ENCODE measurements around the gene C5orf15. TPM values are rescaled to one million over a fixed set of nuclear protein-coding genes. Genes with fewer than 3 reads are reported as not detected.
"Not testable (repeated sequence)": the region's sequence is repeated elsewhere in the genome, so short reads cannot be mapped to it uniquely, and the experiment has no call there.

C5orf15 gene
- total RNA-seq, 2 experiments from 2014 or later, result 24.7 to 30.8 TPM

GRCh38 chr5:133975546-133975945 lies 7.1 kb upstream of the C5orf15 start:
- POLR2A ChIA-PET, CTCF ChIA-PET: not testable (repeated sequence)

GRCh38 chr5:133974142-133974541 lies 5.7 kb upstream of the C5orf15 start:
- POLR2A ChIA-PET, result no interaction called here
- CTCF ChIA-PET, result no interaction called here

GRCh38 chr5:133970325-133970909 lies 2.0 kb upstream of the C5orf15 start:
- ChIA-PET CTCF (interaction anchor here (1.2 kb wide), 1 partner anchor 16 kb away, joined by 3 read pairs; no protein-coding TSS in a partner anchor), POLR2A (interaction anchor here (1.9 kb wide), 1 partner anchor 33 kb away, joined by 6 read pairs; no protein-coding TSS in a partner anchor)

- ChIA-PET CTCF (interaction anchor here (0.6 to 1.2 kb wide), 2 partner anchors 16 to 1598 kb away, joined by 3 read pairs; no protein-coding TSS in a partner anchor), POLR2A (interaction anchor here (1.9 kb wide), 1 partner anchor 34 kb away, joined by 6 read pairs; no protein-coding TSS in a partner anchor)
Observed at GRCh38 chr5:133969654-133970324, 1.4 kb upstream of the C5orf15 start.

GRCh38 chr5:133967698-133968203 lies 674 bp downstream of the C5orf15 start:
- POLR2A ChIA-PET, result no interaction called here
- CTCF ChIA-PET, result interaction anchor here (1.1 kb wide), 1 partner anchor 11 kb away, joined by 4 read pairs; no protein-coding TSS in a partner anchor

- POLR2A ChIA-PET, result no interaction called here
- CTCF ChIA-PET, result interaction anchor here (1.1 kb wide), 1 partner anchor 12 kb away, joined by 4 read pairs; no protein-coding TSS in a partner anchor
Observed at GRCh38 chr5:133967124-133967523, 1.3 kb downstream of the C5orf15 start.

GRCh38 chr5:133966090-133966489 lies 2.3 kb downstream of the C5orf15 start:
- ChIA-PET CTCF (no interaction called here), POLR2A (no interaction called here)

GRCh38 chr5:133963493-133964128 lies 4.8 kb downstream of the C5orf15 start:
- ChIA-PET POLR2A (no interaction called here), CTCF (no interaction called here)

- CTCF ChIA-PET, result no interaction called here
- POLR2A ChIA-PET, result no interaction called here
Observed at GRCh38 chr5:133962801-133963476, 5.5 kb downstream of the C5orf15 start.

- POLR2A ChIA-PET, result no interaction called here
- CTCF ChIA-PET, result interaction anchor here (0.7 kb wide), 1 partner anchor 18 kb away, joined by 4 read pairs; no protein-coding TSS in a partner anchor
Observed at GRCh38 chr5:133962131-133962530, 6.3 kb downstream of the C5orf15 start.

GRCh38 chr5:133959643-133960042 lies 8.8 kb downstream of the C5orf15 start:
- CTCF ChIA-PET, result no interaction called here

GRCh38 chr5:133957591-133957990 lies 10.8 kb downstream of the C5orf15 start:
- ChIA-PET CTCF (no interaction called here), POLR2A (no interaction called here)

More at GRCh38 chr5:133959643-133960042, 8.8 kb downstream of the C5orf15 start:
- POLR2A ChIA-PET, result no interaction called here

GRCh38 chr5:133957080-133957479 lies 11.3 kb downstream of the C5orf15 start:
- ChIA-PET POLR2A (no interaction called here), CTCF (interaction anchor here (0.7 kb wide), 1 partner anchor 42 kb away, joined by 3 read pairs; no protein-coding TSS in a partner anchor)

- POLR2A ChIA-PET, CTCF ChIA-PET: not testable (repeated sequence)
Observed at GRCh38 chr5:133956196-133956595, 12.2 kb downstream of the C5orf15 start.

- POLR2A ChIA-PET, result interaction anchor here (0.7 kb wide), 1 partner anchor 211 kb away, joined by 5 read pairs; no protein-coding TSS in a partner anchor
- CTCF ChIA-PET, result interaction anchor here (0.7 to 1.1 kb wide), 2 partner anchors 9 to 692 kb away, joined by 3 to 4 read pairs; no protein-coding TSS in a partner anchor
Observed at GRCh38 chr5:133953568-133954145, 14.8 kb downstream of the C5orf15 start.

GRCh38 chr5:133952729-133953567 lies 15.5 kb downstream of the C5orf15 start:
- POLR2A ChIA-PET, result no interaction called here
- CTCF ChIA-PET, result interaction anchor here (1.1 kb wide), 1 partner anchor 9 kb away, joined by 3 read pairs; no protein-coding TSS in a partner anchor

- CTCF ChIA-PET, result no interaction called here
Observed at GRCh38 chr5:133950821-133951612, 17.4 kb downstream of the C5orf15 start.

GRCh38 chr5:133948721-133949120 lies 19.7 kb downstream of the C5orf15 start:
- POLR2A ChIA-PET, result no interaction called here
- CTCF ChIA-PET, result no interaction called here

More at GRCh38 chr5:133950821-133951612, 17.4 kb downstream of the C5orf15 start:
- POLR2A ChIA-PET, result no interaction called here

All from activated CD8-positive, alpha-beta memory T cell treated with anti-CD3 and anti-CD28 coated beads for 36 hours (primary cell).